ENCODE measurements around the gene SLC49A4.

The SLC49A4 gene

DNA sequence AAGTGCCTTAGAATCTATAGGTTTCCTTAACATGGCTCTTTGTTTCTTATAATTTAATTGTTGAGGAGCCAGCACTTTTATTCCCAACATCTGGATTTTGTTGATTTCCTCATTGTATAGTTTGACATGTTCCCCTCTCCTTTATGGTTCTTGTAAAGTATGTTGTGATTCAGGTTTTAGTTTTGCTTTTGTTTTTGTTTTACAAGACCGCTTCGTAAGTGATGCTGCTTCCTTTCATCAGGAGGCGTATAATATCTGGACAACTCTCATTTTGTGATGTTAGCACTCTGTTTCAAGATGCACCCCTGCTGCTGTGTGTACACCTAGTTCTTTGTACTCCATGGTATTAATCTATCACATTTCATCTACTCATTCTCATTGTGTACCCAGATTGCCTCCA lies 48.7 kb downstream of the SLC49A4 start:
- Histone ChIP-seq H3K27me3 (ENCODE audit: control insufficient read depth in 2 of 2, insufficient read depth in 2 of 2, low read length in 2 of 2) (no peaks in the 10 kb centered on the region), H3K9ac (ENCODE audit: low read depth in 1 of 2, low read length in 2 of 2) (no peak overlapping the region), H3K4me1 (ENCODE audit: control insufficient read depth in 2 of 2, insufficient read depth in 2 of 2, low read length in 2 of 2) (no peaks in the 10 kb centered on the region), H3K9me3 (ENCODE audit: control insufficient read depth in 2 of 2, low read length in 2 of 2) (no peaks in the 10 kb centered on the region), H3K27ac (ENCODE audit: low read depth in 2 of 2, low read length in 2 of 2) (no peak overlapping the region), H3K4me3 (ENCODE audit: low read length in 2 of 2) (no peak overlapping the region), H3K36me3 (ENCODE audit: control insufficient read depth in 2 of 2, insufficient read depth in 2 of 2, low read length in 2 of 2) (peaks cover 3% of the 10 kb centered on the region in 2 donors)

DNA sequence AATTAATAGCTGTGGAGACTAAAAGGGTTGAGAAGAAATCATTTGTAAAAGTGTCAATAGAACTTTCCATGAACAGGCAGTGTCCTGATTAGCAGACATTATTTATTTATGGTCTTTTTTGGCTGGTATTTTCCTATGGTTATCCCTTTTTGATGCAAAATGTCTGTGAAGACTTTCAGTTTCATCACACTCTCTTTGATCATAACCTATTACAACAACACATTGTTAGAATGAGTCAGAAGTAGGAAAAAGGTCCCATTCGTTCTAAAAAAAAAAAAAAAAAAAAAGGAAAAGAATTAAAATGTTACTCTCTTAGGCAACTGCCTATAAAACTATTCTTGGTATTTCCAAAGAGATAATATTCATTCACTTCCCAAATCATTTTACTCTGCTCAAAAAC lies 62.1 kb downstream of the SLC49A4 start:
- no peak overlapping the region for H3K27ac ChIP-seq (ENCODE audit: low read depth in 2 of 2, low read length in 2 of 2)
- H3K36me3 ChIP-seq (ENCODE audit: control insufficient read depth in 2 of 2, insufficient read depth in 2 of 2, low read length in 2 of 2), result peaks cover 0 to 2% of the 10 kb centered on the region in 2 donors
- H3K4me1 ChIP-seq (ENCODE audit: control insufficient read depth in 2 of 2, insufficient read depth in 2 of 2, low read length in 2 of 2), result no peaks in the 10 kb centered on the region
- H3K9me3 ChIP-seq (ENCODE audit: control insufficient read depth in 2 of 2, low read length in 2 of 2), result no peaks in the 10 kb centered on the region
- H3K4me3 ChIP-seq (ENCODE audit: low read length in 2 of 2), result no peak overlapping the region
- no peak overlapping the region for H3K9ac ChIP-seq (ENCODE audit: low read depth in 1 of 2, low read length in 2 of 2)
- no peaks in the 10 kb centered on the region for H3K27me3 ChIP-seq (ENCODE audit: control insufficient read depth in 2 of 2, insufficient read depth in 2 of 2, low read length in 2 of 2)

DNA sequence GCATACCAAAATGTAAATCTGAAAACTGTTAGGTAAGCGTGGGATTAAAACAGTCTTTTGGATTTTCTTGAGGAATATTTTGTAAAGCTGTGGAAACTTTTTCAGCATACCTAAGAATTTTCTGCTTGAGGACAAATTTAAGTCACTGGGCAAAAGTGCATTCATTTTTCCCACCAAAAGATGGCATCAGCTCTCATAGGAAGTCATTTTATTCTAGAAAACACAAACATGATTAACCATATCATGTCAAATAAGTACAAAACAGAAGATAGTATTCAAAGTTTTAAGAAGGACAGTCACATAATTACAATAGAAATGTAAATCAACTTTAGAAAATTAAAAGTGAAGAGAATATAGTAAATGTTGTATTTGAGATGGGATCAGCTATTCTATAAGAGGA lies 63.5 kb downstream of the SLC49A4 start:
- no peak overlapping the region for H3K9ac ChIP-seq (ENCODE audit: low read depth in 1 of 2, low read length in 2 of 2)
- no peak overlapping the region for H3K4me3 ChIP-seq (ENCODE audit: low read length in 2 of 2)
- H3K4me1 ChIP-seq (ENCODE audit: control insufficient read depth in 2 of 2, insufficient read depth in 2 of 2, low read length in 2 of 2), result no peaks in the 10 kb centered on the region
- H3K27me3 ChIP-seq (ENCODE audit: control insufficient read depth in 2 of 2, insufficient read depth in 2 of 2, low read length in 2 of 2), result no peaks in the 10 kb centered on the region
- H3K36me3 ChIP-seq (ENCODE audit: control insufficient read depth in 2 of 2, insufficient read depth in 2 of 2, low read length in 2 of 2), result peaks cover 0 to 2% of the 10 kb centered on the region in 2 donors
- no peaks in the 10 kb centered on the region for H3K9me3 ChIP-seq (ENCODE audit: control insufficient read depth in 2 of 2, low read length in 2 of 2)
- no peak overlapping the region for H3K27ac ChIP-seq (ENCODE audit: low read depth in 2 of 2, low read length in 2 of 2)

DNA sequence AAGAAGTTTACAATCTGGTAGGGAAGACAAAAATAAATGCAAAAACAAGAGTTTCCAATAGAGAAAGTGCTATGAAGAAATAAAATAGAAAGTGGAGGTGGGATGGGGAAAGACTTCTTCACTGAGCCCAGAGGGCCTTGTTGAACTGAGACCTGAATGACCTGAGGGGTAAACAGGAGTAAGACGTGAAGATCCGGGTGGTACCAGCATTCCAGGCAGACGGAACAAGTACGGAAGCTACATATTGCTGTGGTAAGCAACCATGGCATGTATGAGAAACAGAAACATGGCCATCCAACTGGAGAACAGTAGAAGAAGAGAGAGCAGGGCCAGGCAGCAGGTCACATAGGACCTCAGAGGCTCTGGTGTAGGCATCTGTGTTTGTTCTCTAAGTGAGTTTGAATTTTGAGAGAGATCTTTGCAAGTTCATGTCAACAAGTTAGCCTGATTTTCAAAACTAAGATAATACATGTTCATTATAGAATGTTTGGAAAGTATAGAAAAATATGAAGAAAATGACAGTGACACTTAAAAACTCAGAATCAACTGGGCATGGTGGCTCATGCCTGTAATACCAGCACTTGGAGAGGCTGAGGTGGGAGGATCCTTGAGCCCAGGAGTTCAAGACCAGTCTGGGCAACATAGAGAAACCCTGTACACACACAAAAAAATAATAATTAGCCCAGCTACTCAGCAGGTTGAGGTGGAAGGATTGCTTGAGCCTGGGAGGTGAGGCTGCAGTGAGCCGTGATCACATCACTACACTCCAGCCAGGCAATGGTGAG lies 64.3 kb downstream of the SLC49A4 start:
- H3K27ac ChIP-seq (ENCODE audit: low read depth in 2 of 2, low read length in 2 of 2), result no peak overlapping the region
- no peaks in the 10 kb centered on the region for H3K27me3 ChIP-seq (ENCODE audit: control insufficient read depth in 2 of 2, insufficient read depth in 2 of 2, low read length in 2 of 2)
- no peaks in the 10 kb centered on the region for H3K4me1 ChIP-seq (ENCODE audit: control insufficient read depth in 2 of 2, insufficient read depth in 2 of 2, low read length in 2 of 2)
- no peaks in the 10 kb centered on the region for H3K9me3 ChIP-seq (ENCODE audit: control insufficient read depth in 2 of 2, low read length in 2 of 2)
- H3K4me3 ChIP-seq (ENCODE audit: low read length in 2 of 2), result no peak overlapping the region
- no peak overlapping the region for H3K9ac ChIP-seq (ENCODE audit: low read depth in 1 of 2, low read length in 2 of 2)
- peaks cover 0 to 2% of the 10 kb centered on the region in 2 donors for H3K36me3 ChIP-seq (ENCODE audit: control insufficient read depth in 2 of 2, insufficient read depth in 2 of 2, low read length in 2 of 2)

DNA sequence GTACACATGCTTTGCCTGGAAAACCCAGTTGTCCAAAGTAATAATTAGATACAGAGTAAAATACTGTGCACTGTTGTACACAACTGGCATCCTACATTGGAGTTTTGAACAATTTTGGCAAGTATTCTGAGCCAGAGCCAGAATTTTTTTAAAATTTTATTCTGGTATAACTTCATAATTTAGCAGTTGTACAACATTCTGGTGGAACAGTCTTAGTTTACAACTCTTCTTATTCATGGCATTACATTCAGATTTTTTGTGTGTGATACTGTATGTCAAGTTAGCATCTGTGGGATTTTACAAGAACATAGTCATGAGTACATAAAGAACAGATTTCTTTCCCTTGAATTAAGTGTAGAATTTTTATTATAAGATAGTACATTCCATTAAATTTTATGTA lies 67.5 kb downstream of the SLC49A4 start:
- Histone ChIP-seq H3K9ac (ENCODE audit: low read depth in 1 of 2, low read length in 2 of 2) (no peak overlapping the region), H3K36me3 (ENCODE audit: control insufficient read depth in 2 of 2, insufficient read depth in 2 of 2, low read length in 2 of 2) (peaks cover 0 to 2% of the 10 kb centered on the region in 2 donors), H3K27me3 (ENCODE audit: control insufficient read depth in 2 of 2, insufficient read depth in 2 of 2, low read length in 2 of 2) (no peaks in the 10 kb centered on the region), H3K4me1 (ENCODE audit: control insufficient read depth in 2 of 2, insufficient read depth in 2 of 2, low read length in 2 of 2) (no peaks in the 10 kb centered on the region), H3K9me3 (ENCODE audit: control insufficient read depth in 2 of 2, low read length in 2 of 2) (no peaks in the 10 kb centered on the region), H3K27ac (ENCODE audit: low read depth in 2 of 2, low read length in 2 of 2) (no peak overlapping the region), H3K4me3 (ENCODE audit: low read length in 2 of 2) (no peak overlapping the region)

DNA sequence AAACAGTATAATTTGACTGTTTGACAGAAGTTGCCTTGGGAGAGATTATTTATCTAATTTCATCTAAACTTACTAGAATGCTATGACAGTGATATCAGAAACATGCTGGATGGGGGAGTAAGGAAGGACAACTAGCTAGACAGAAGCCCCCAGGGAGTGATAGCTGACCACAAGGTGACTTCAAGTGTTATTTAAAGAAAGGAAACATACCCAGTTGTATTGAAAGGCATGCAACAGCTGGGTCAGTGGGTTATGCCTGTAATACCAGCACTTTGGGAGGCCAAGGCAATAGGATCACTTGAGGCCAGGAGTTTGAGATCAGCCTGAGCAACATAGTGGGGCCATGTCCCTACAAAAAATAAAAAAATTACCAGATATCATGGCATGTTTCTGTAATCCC lies 69.6 kb downstream of the SLC49A4 start:
- H3K4me3 ChIP-seq (ENCODE audit: low read length in 2 of 2), result no peak overlapping the region
- peaks cover 2 to 3% of the 10 kb centered on the region in 2 donors for H3K36me3 ChIP-seq (ENCODE audit: control insufficient read depth in 2 of 2, insufficient read depth in 2 of 2, low read length in 2 of 2)
- H3K27me3 ChIP-seq (ENCODE audit: control insufficient read depth in 2 of 2, insufficient read depth in 2 of 2, low read length in 2 of 2), result no peaks in the 10 kb centered on the region
- H3K27ac ChIP-seq (ENCODE audit: low read depth in 2 of 2, low read length in 2 of 2), result no peak overlapping the region
- no peaks in the 10 kb centered on the region for H3K9me3 ChIP-seq (ENCODE audit: control insufficient read depth in 2 of 2, low read length in 2 of 2)
- H3K9ac ChIP-seq (ENCODE audit: low read depth in 1 of 2, low read length in 2 of 2), result no peak overlapping the region
- no peaks in the 10 kb centered on the region for H3K4me1 ChIP-seq (ENCODE audit: control insufficient read depth in 2 of 2, insufficient read depth in 2 of 2, low read length in 2 of 2)

DNA sequence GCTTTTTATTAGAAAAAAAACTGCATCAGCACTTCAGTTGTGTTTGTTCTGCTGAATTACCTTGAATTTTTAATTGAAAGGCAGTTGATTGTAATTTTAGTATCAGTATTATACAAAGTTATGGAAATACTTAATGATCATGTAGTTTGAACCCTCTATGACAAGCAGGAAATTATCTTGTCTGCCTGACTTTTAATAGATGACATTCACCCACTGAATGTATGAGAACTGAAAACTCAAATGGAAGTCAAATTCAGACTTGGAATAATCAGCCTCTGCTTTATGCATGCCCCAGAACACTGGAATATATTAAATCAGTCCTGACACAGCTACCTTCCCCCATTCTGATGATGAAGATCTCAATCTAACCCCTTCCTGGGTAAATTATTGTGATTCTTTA lies 73.5 kb downstream of the SLC49A4 start:
- no peaks in the 10 kb centered on the region for H3K9me3 ChIP-seq (ENCODE audit: control insufficient read depth in 2 of 2, low read length in 2 of 2)
- H3K9ac ChIP-seq (ENCODE audit: low read depth in 1 of 2, low read length in 2 of 2), result no peak overlapping the region
- H3K36me3 ChIP-seq (ENCODE audit: control insufficient read depth in 2 of 2, insufficient read depth in 2 of 2, low read length in 2 of 2), result peaks cover 0 to 3% of the 10 kb centered on the region in 2 donors
- H3K27me3 ChIP-seq (ENCODE audit: control insufficient read depth in 2 of 2, insufficient read depth in 2 of 2, low read length in 2 of 2), result no peaks in the 10 kb centered on the region
- H3K4me3 ChIP-seq (ENCODE audit: low read length in 2 of 2), result no peak overlapping the region
- no peak overlapping the region for H3K27ac ChIP-seq (ENCODE audit: low read depth in 2 of 2, low read length in 2 of 2)
- no peaks in the 10 kb centered on the region for H3K4me1 ChIP-seq (ENCODE audit: control insufficient read depth in 2 of 2, insufficient read depth in 2 of 2, low read length in 2 of 2)

DNA sequence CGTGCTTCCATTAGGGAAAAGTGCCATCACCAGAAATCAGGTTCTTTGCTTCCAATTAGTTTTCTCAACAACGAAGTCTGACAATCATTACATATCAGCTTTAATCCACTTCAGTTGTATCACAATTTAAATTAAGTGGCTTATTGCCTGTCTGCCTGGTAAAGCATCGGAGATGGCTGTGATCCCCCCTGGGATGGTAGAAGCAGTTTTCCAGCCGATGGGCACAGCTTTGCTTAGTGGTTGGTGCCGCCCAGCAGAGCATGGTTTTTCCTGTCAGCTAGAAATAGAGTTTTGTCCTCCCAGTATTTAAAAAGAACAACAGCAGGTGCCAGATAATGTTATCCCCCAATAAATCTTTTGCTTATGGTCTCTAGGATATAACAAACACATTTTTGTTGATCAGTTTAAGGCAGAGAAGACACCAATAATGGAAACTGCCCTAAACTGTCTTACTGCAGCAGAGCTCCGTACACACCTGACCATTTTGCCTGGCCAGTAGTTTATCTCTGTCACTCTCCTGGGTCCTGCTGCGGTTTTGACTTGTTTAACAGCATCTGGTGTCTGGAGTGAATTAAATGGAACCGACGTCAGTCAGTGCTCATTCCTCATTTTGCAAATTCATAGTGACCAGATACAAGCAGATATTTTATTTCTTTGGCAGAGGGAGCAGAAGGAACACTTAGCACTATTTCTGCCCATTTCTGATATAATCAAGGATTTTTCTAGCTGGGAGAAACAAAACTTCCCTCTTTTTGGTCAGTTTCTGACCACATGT lies 79.1 kb downstream of the SLC49A4 start:
- Histone ChIP-seq H3K9me3 (ENCODE audit: control insufficient read depth in 2 of 2, low read length in 2 of 2) (no peaks in the 10 kb centered on the region), H3K27ac (ENCODE audit: low read depth in 2 of 2, low read length in 2 of 2) (no peak overlapping the region), H3K27me3 (ENCODE audit: control insufficient read depth in 2 of 2, insufficient read depth in 2 of 2, low read length in 2 of 2) (no peaks in the 10 kb centered on the region), H3K36me3 (ENCODE audit: control insufficient read depth in 2 of 2, insufficient read depth in 2 of 2, low read length in 2 of 2) (peaks cover 0 to 3% of the 10 kb centered on the region in 2 donors), H3K9ac (ENCODE audit: low read depth in 1 of 2, low read length in 2 of 2) (no peak overlapping the region), H3K4me3 (ENCODE audit: low read length in 2 of 2) (no peak overlapping the region), H3K4me1 (ENCODE audit: control insufficient read depth in 2 of 2, insufficient read depth in 2 of 2, low read length in 2 of 2) (no peaks in the 10 kb centered on the region)

DNA sequence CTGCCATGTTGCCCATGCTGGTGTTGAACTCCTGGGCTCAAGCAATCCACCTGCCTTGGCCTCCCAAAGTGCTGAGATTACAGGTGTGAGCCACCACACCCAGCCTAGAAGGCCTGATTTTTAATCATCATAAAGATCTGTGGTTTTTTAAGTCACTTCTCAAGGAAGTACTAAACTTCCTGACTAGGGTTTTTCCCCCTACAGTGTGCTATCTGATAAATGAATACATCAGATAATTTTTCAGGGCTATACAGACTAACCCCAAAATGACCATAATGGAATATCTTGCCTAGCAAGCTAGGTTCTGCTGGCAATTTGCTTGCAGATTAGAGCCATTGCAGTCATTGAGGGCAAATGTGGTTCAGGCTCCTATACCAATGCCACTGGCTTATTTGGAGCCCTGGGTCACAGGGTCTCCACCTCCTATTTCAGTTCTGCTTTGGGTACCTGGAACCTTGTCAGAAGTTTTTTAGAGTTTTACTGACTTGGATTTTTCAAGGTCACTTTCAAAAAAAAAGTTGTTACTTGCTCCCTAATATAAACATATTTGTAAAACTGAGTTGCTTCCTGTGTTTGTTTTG lies 80.8 kb downstream of the SLC49A4 start:
- peaks cover 0 to 11% of the 10 kb centered on the region in 2 donors for H3K36me3 ChIP-seq (ENCODE audit: control insufficient read depth in 2 of 2, insufficient read depth in 2 of 2, low read length in 2 of 2)

DNA sequence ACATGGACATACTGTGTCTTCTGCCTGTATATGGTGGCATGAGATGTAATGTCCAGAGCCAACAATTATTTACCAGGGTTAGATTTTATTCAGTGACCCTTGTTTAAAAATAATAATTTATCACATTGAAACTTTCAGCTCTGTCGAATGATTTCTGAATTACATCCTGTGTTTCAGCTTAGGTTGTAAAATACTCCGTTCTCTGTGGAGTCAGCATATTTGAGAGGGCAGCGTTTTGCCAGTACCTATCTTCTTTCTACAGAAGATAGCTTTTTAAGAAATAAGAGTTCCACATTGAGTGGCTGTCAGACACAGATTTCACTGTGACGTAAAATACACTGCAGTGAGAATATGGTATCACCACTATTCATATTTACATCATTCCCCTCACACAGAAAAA lies 85.3 kb downstream of the SLC49A4 start:
- Histone ChIP-seq H3K9me3 (ENCODE audit: control insufficient read depth in 2 of 2, low read length in 2 of 2) (no peaks in the 10 kb centered on the region), H3K4me3 (ENCODE audit: low read length in 2 of 2) (no peak overlapping the region), H3K27me3 (ENCODE audit: control insufficient read depth in 2 of 2, insufficient read depth in 2 of 2, low read length in 2 of 2) (no peaks in the 10 kb centered on the region), H3K27ac (ENCODE audit: low read depth in 2 of 2, low read length in 2 of 2) (no peak overlapping the region), H3K9ac (ENCODE audit: low read depth in 1 of 2, low read length in 2 of 2) (no peak overlapping the region), H3K36me3 (ENCODE audit: control insufficient read depth in 2 of 2, insufficient read depth in 2 of 2, low read length in 2 of 2) (peaks cover 0 to 8% of the 10 kb centered on the region in 2 donors), H3K4me1 (ENCODE audit: control insufficient read depth in 2 of 2, insufficient read depth in 2 of 2, low read length in 2 of 2) (no peaks in the 10 kb centered on the region)

More for the DNA sequence above, 80.8 kb downstream of the SLC49A4 start:
- no peak overlapping the region for H3K4me3 ChIP-seq (ENCODE audit: low read length in 2 of 2)
- H3K27me3 ChIP-seq (ENCODE audit: control insufficient read depth in 2 of 2, insufficient read depth in 2 of 2, low read length in 2 of 2), result no peaks in the 10 kb centered on the region
- no peak overlapping the region for H3K27ac ChIP-seq (ENCODE audit: low read depth in 2 of 2, low read length in 2 of 2)
- no peak overlapping the region for H3K9ac ChIP-seq (ENCODE audit: low read depth in 1 of 2, low read length in 2 of 2)
- H3K9me3 ChIP-seq (ENCODE audit: control insufficient read depth in 2 of 2, low read length in 2 of 2), result no peaks in the 10 kb centered on the region
- no peaks in the 10 kb centered on the region for H3K4me1 ChIP-seq (ENCODE audit: control insufficient read depth in 2 of 2, insufficient read depth in 2 of 2, low read length in 2 of 2)

Data from mucosa of rectum (tissue), 2 donors.